H1 (cell line): ENCODE measurements around the gene TWIST1. TPM values are rescaled to one million over a fixed set of nuclear protein-coding genes. Genes with fewer than 3 reads are reported as not detected.

ENCODE experiments used
- CTCF ChIA-PET: fragments of 300-600 bp; sonication (Branson Sonifier 250); formaldehyde crosslinking; loops from one replicate; lab custom pipeline; 2021; ENCODE audit not compliant: partially characterized antibody; lab: Charles Lee
- POLR2A ChIA-PET: fragments of 300-600 bp; sonication (Branson Sonifier 250); formaldehyde crosslinking; loops from one replicate; lab custom pipeline; 2021; ENCODE audit warnings: inconsistent platforms; ENCODE audit not compliant: partially characterized antibody; lab: Charles Lee
- DNase-seq, 2 experiments: peaks; one replicate each; pipeline versions ENCODE4 v3.0.0 to v3.0.0-alpha.2; 2010 to 2022; ENCODE audit warnings: low spot score in 2 of 2, low read depth in 1 of 2, mixed read lengths in 1 of 2
- FAIRE-seq: peaks from 2 replicates; lab custom pipeline; 2011; peaks lifted over from hg19 to GRCh38; lab: Jason Lieb, UNC
- H2AFZ ChIP-seq: 2 replicates; pipeline ENCODE4 v1.8.1; 2012; ENCODE audit warnings: low read length, inconsistent platforms
- H2AK5ac ChIP-seq: 2 replicates; pipeline ENCODE4 v1.6.1; 2013; ENCODE audit warnings: low read depth, low read length
- H2BK120ac ChIP-seq: replicated peaks from 2 replicates; pipeline ENCODE3; 2013; ENCODE audit warnings: low read depth, low read length, inconsistent platforms
- H2BK12ac ChIP-seq: 2 replicates; pipeline ENCODE4 v1.6.1; 2013; ENCODE audit warnings: low read depth, low read length
- H2BK15ac ChIP-seq: 2 replicates; pipeline ENCODE4 v1.6.1; 2013; ENCODE audit warnings: low read length
- H2BK20ac ChIP-seq: 2 replicates; pipeline ENCODE4 v1.6.1; 2013; ENCODE audit warnings: low read length
- H2BK5ac ChIP-seq: 2 replicates; pipeline ENCODE4 v1.6.1; 2013; ENCODE audit warnings: low read depth, low read length
- H3K14ac ChIP-seq: 2 replicates; pipeline ENCODE4 v1.6.1; 2013; ENCODE audit warnings: inconsistent platforms; ENCODE audit not compliant: insufficient read length
- H3K18ac ChIP-seq: 2 replicates; pipeline ENCODE4 v1.6.1; 2013; ENCODE audit warnings: low read length; ENCODE audit errors: extremely low read depth
- H3K23ac ChIP-seq: 2 replicates; pipeline ENCODE4 v1.6.1; 2013; ENCODE audit warnings: inconsistent platforms; ENCODE audit not compliant: insufficient read length
- H3K23me2 ChIP-seq: 2 replicates; pipeline ENCODE4 v1.6.1; 2013; ENCODE audit warnings: low read depth, low read length
- H3K27ac ChIP-seq: 2 replicates; pipeline ENCODE4 v1.6.1; 2011; ENCODE audit warnings: low read depth, low read length, inconsistent platforms
- H3K27me3 ChIP-seq, 4 experiments: replicated peaks in 1 of 4; 1 replicate in 1 of 4; 2 replicates in 3 of 4; pipeline versions ENCODE4 v1.6.1 to v1.8.1; 2011 to 2013; ENCODE audit warnings: low read length in 3 of 4, mild to moderate bottlenecking in 3 of 4, inconsistent platforms in 2 of 4, mixed read lengths in 2 of 4, moderate library complexity in 1 of 4; ENCODE audit not compliant: control insufficient read depth in 3 of 4, insufficient read depth in 3 of 4; ENCODE audit errors: extremely low read depth in 1 of 4
- H3K36me3 ChIP-seq, 4 experiments: 2 replicates each; pipeline versions ENCODE4 v1.6.1 to v1.8.1; 2011 to 2013; ENCODE audit warnings: mild to moderate bottlenecking in 4 of 4, low read length in 3 of 4, moderate library complexity in 2 of 4, control low read depth in 1 of 4, inconsistent platforms in 1 of 4; ENCODE audit not compliant: insufficient read depth in 4 of 4, control insufficient read depth in 2 of 4
- H3K4ac ChIP-seq: replicated peaks from 2 replicates; pipeline ENCODE3; 2013; ENCODE audit warnings: low read length, low read depth, mixed read lengths, inconsistent platforms; ENCODE audit not compliant: insufficient read length
- H3K4me1 ChIP-seq, 4 experiments: replicated peaks in 1 of 4; 1 replicate in 1 of 4; 2 replicates in 3 of 4; pipeline versions ENCODE4 v1.6.1 to v1.8.1; 2011 to 2013; ENCODE audit warnings: low read length in 3 of 4, inconsistent platforms in 2 of 4, mixed read lengths in 1 of 4; ENCODE audit not compliant: insufficient read depth in 4 of 4, control insufficient read depth in 3 of 4
- H3K4me2 ChIP-seq, 2 experiments: 2 replicates each; pipeline versions ENCODE4 v1.6.1 to v1.8.1; 2011 to 2013; ENCODE audit warnings: low read depth in 2 of 2, low read length in 2 of 2, control low read depth in 1 of 2, inconsistent platforms in 1 of 2, mild to moderate bottlenecking in 1 of 2; ENCODE audit not compliant: insufficient read depth in 1 of 2
- H3K4me3 ChIP-seq, 4 experiments: fragments of 200-600, 300-600 bp in 1 of 4; sonication (generic), shearing (Covaris generic), sonication (Bioruptor Twin) in 1 of 4; 2 replicates each; pipeline versions ENCODE4 v1.5.1 to v1.8.1; 2011 to 2016; ENCODE audit warnings: low read length in 4 of 4, low read depth in 3 of 4, control low read depth in 2 of 4, inconsistent platforms in 2 of 4, mild to moderate bottlenecking in 2 of 4, mixed read lengths in 1 of 4, moderate library complexity in 1 of 4; ENCODE audit not compliant: insufficient read depth in 2 of 4; ENCODE audit errors: extremely low read depth in 1 of 4
- H3K56ac ChIP-seq: replicated peaks from 2 replicates; pipeline ENCODE3; 2013; ENCODE audit warnings: low read depth, mild to moderate bottlenecking, mixed read lengths, low read length, inconsistent platforms; ENCODE audit not compliant: insufficient read length
- H3K79me1 ChIP-seq: 2 replicates; pipeline ENCODE4 v1.6.1; 2013; ENCODE audit warnings: low read depth, low read length, control low read depth
- H3K79me2 ChIP-seq, 2 experiments: 2 replicates each; pipeline versions ENCODE4 v1.6.1 to v1.8.1; 2012 to 2013; ENCODE audit warnings: low read length in 2 of 2, mild to moderate bottlenecking in 2 of 2, inconsistent platforms in 1 of 2; ENCODE audit not compliant: insufficient read depth in 2 of 2, control insufficient read depth in 1 of 2
- H3K9ac ChIP-seq, 4 experiments: replicated peaks in 1 of 4; 1 replicate in 1 of 4; 2 replicates in 3 of 4; pipeline versions ENCODE4 v1.6.1 to v1.8.1; 2011 to 2013; ENCODE audit warnings: low read depth in 3 of 4, low read length in 3 of 4, control low read depth in 2 of 4, mild to moderate bottlenecking in 2 of 4, moderate library complexity in 2 of 4, inconsistent platforms in 1 of 4; ENCODE audit errors: extremely low read depth in 1 of 4
- H3K9me3 ChIP-seq, 2 experiments: 2 replicates each; pipeline versions ENCODE4 v1.6.1 to v1.8.1; 2012 to 2013; ENCODE audit warnings: mild to moderate bottlenecking in 2 of 2, moderate library complexity in 2 of 2, control low read depth in 1 of 2, inconsistent platforms in 1 of 2, low read depth in 1 of 2, low read length in 1 of 2, mixed read lengths in 1 of 2; ENCODE audit not compliant: insufficient read depth in 2 of 2
- H4K20me1 ChIP-seq, 2 experiments: replicated peaks in 1 of 2; 2 replicates each; pipeline versions ENCODE3 to v1.8.1; 2011 to 2013; ENCODE audit warnings: inconsistent platforms in 2 of 2, low read length in 2 of 2, mild to moderate bottlenecking in 1 of 2; ENCODE audit not compliant: insufficient read depth in 2 of 2, control insufficient read depth in 1 of 2
- H4K5ac ChIP-seq: 2 replicates; pipeline ENCODE4 v1.6.1; 2013; ENCODE audit warnings: low read length, low read depth, mixed read lengths, inconsistent platforms; ENCODE audit not compliant: insufficient read length
- H4K8ac ChIP-seq: 2 replicates; pipeline ENCODE4 v1.8.0; 2013; ENCODE audit warnings: mild to moderate bottlenecking, moderate library complexity, low read length, inconsistent platforms; ENCODE audit not compliant: insufficient read depth; ENCODE audit errors: extremely low read depth
- H4K91ac ChIP-seq: replicated peaks from 2 replicates; pipeline ENCODE3; 2013; ENCODE audit warnings: low read length, mixed read lengths, inconsistent platforms; ENCODE audit not compliant: insufficient read length
- GABPA ChIP-seq: IDR thresholded peaks from 2 replicates; pipeline ENCODE4 v1.6.1; 2011; ENCODE audit warnings: mild to moderate bottlenecking, low read length, moderate library complexity, borderline replicate concordance; ENCODE audit not compliant: insufficient read depth
- HDAC6 ChIP-seq: IDR thresholded peaks from one replicate; pipeline ENCODE4 v1.7.1; 2012; ENCODE audit warnings: low read depth, mild to moderate bottlenecking, inconsistent platforms, low read length, moderate library complexity
- JUND ChIP-seq: IDR thresholded peaks from 2 replicates; pipeline ENCODE4 v1.6.1; 2011; ENCODE audit warnings: mild to moderate bottlenecking, improper control_type of control experiment, low read length
- MAFK ChIP-seq: IDR thresholded peaks from 2 replicates; pipeline ENCODE4 v1.6.1; 2012; ENCODE audit warnings: low read depth, mild to moderate bottlenecking, improper control_type of control experiment, low read length
- SP1 ChIP-seq: IDR thresholded peaks from 2 replicates; pipeline ENCODE4 v1.6.1; 2011; ENCODE audit warnings: low read depth, low read length
- SP4 ChIP-seq: IDR thresholded peaks from 2 replicates; pipeline ENCODE4 v1.6.1; 2012; ENCODE audit warnings: low read length, inconsistent platforms
- WGBS, 2 experiments: shearing (Covaris generic) in 1 of 2; methylation state at CpG; one replicate each; pipeline versions ENCODE4 v1.1.6 to v1.1.7; 2013 to 2015; ENCODE audit warnings: low lambda C conversion rate in 2 of 2, mixed read lengths in 2 of 2, inconsistent platforms in 1 of 2, low coverage in 1 of 2, missing lambda C conversion rate in 1 of 2; ENCODE audit not compliant: insufficient replicate concordance in 2 of 2, insufficient coverage in 1 of 2, insufficient read length in 1 of 2; ENCODE audit errors: extremely low coverage in 1 of 2, missing lambda C conversion rate in 1 of 2; 5-methylcytosine and 5-hydroxymethylcytosine counted together
- polyA plus RNA-seq, 7 experiments: library from polyadenylated mRNA; depleted of rRNA in 3 of 7; stranded (reverse) in 5 of 7; unstranded in 2 of 7; fragments of >200 nt in 5 of 7; fragments of 200-250 nt in 2 of 7; gene quantifications; 1 replicate in 5 of 7; 2 replicates in 1 of 7; 4 replicates in 1 of 7; pipeline versions ENCODE4 v1.2.1 to v1.2.3, GENCODE V29; 2011 to 2013; ENCODE audit warnings: missing spikeins in 2 of 7, mixed read lengths in 2 of 7
- total RNA-seq: library from RNA; stranded (reverse); fragmentation: NEBNext Ultra II Directional; extraction: Animal tissue kit (Norgen Biotek cat#: 25700); gene quantifications from 2 replicates; pipeline ENCODE4 v1.2.1, GENCODE V29; 2021

TWIST1 gene
- total and polyA plus RNA-seq, 2 of the 8 experiments (the other 6 are each of a cell fraction or from before 2014, with no cell fraction given): 0.29 to 0.52 TPM

DNA sequence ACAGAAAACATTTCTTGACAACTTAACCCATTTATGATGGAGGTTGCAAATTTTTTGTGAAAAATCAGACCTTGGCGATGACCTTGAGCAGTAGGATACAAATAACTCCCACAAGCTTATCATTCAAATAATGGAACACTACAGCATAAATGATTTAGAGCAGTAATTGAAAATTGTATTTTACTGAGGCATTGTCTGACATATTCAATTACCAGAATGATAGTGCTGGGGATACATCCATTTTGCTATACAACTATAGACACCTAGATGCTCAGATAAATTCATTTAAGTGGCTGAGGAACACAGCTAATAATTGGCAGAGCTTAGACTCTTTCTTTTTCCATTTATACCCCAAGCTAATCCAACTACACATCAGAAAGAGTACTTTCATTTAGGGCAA, 18.9 kb downstream of the TWIST1 start:
- H4K5ac ChIP-seq: no peak overlapping the region
- ChIA-PET CTCF (interaction anchor here (1.8 kb wide), 1 partner anchor 24 kb away, joined by 4 read pairs; no protein-coding TSS in a partner anchor), POLR2A (no interaction called here)
- H2AFZ ChIP-seq: no peak overlapping the region
- FAIRE-seq: no peak
- H3K36me3 ChIP-seq: no peaks in the 10 kb centered on the region
- H2BK15ac ChIP-seq: no peak overlapping the region
- H2BK5ac ChIP-seq: no peak overlapping the region
- H3K23ac ChIP-seq: no peak overlapping the region
- no peak overlapping the region for H3K4ac ChIP-seq
- TF ChIP-seq HDAC6 (no peak), SP4 (no peak), JUND (no peak), GABPA (no peak), SP1 (no peak), MAFK (no peak)
- no peak overlapping the region for H3K4me2 ChIP-seq
- DNase-seq: no peak
- H3K18ac ChIP-seq: no peak overlapping the region
- no peak overlapping the region for H2AK5ac ChIP-seq
- no peak overlapping the region for H2BK20ac ChIP-seq
- H3K27ac ChIP-seq: no peak overlapping the region
- no peaks in the 10 kb centered on the region for H3K23me2 ChIP-seq
- no peak overlapping the region for H4K8ac ChIP-seq
- H3K56ac ChIP-seq: no peak overlapping the region
- WGBS, 2 experiments: 100% methylated on average over 1 of the region's 1 CpG; no CpG with 5 or more reads in 1 of the 2 experiments
- no peak overlapping the region for H3K9ac ChIP-seq
- H4K20me1 ChIP-seq: no peaks in the 10 kb centered on the region
- H3K79me1 ChIP-seq: no peaks in the 10 kb centered on the region
- H2BK120ac ChIP-seq: no peak overlapping the region
- no peak overlapping the region for H3K4me3 ChIP-seq
- no peaks in the 10 kb centered on the region for H3K9me3 ChIP-seq
- no peak overlapping the region for H2BK12ac ChIP-seq
- H3K27me3 ChIP-seq: peaks cover 0 to 3% (median under 1%) of the 10 kb centered on the region in 4 experiments; a peak in 2 of 7 replicates
- H3K4me1 ChIP-seq: peaks cover 0 to 6% (median 5%) of the 10 kb centered on the region in 4 experiments; a peak in 3 of 7 replicates
- H3K79me2 ChIP-seq: no peaks in the 10 kb centered on the region
- H3K14ac ChIP-seq: no peak overlapping the region
- no peak overlapping the region for H4K91ac ChIP-seq
